GM19035 (cell line): Measurements from ENCODE around the gene CAMTA1.
"Not testable (repeated sequence)": the region's sequence is repeated elsewhere in the genome, so short reads cannot be mapped to it uniquely, and the experiment has no call there.

Experiments used
- ATAC-seq: cut with Tn5 transposase; IDR thresholded peaks from one replicate; pipeline ENCODE4 v1.9.1; 2021; ENCODE audit not compliant: unreplicated experiment

CAMTA1 gene

GRCh38 chr1:7322912-7323311 is 537.7 kb downstream of the CAMTA1 start:
- ATAC-seq, result no peak

GRCh38 chr1:7325254-7325653 is 540.0 kb downstream of the CAMTA1 start:
- ATAC-seq, result no peak

- ATAC-seq, result no peak
Observed at GRCh38 chr1:7326366-7326765, 541.1 kb downstream of the CAMTA1 start.

- no peak for ATAC-seq
Observed at GRCh38 chr1:7327849-7328248, 542.6 kb downstream of the CAMTA1 start.

GRCh38 chr1:7329868-7330615 is 544.8 kb downstream of the CAMTA1 start:
- no peak for ATAC-seq

- ATAC-seq, result not testable (repeated sequence)
Observed at GRCh38 chr1:7330726-7331125, 545.5 kb downstream of the CAMTA1 start.

GRCh38 chr1:7331926-7332535 is 546.8 kb downstream of the CAMTA1 start:
- ATAC-seq, result no peak

- ATAC-seq, result no peak
Observed at GRCh38 chr1:7333094-7333493, 547.8 kb downstream of the CAMTA1 start.

GRCh38 chr1:7333620-7334019 is 548.4 kb downstream of the CAMTA1 start:
- no peak for ATAC-seq

GRCh38 chr1:7334475-7335035 is 549.3 kb downstream of the CAMTA1 start:
- no peak for ATAC-seq

- no peak for ATAC-seq
Observed at GRCh38 chr1:7335224-7335879, 550.1 kb downstream of the CAMTA1 start.

- ATAC-seq, result no peak
Observed at GRCh38 chr1:7338439-7338838, 553.2 kb downstream of the CAMTA1 start.

GRCh38 chr1:7339014-7339413 is 553.8 kb downstream of the CAMTA1 start:
- ATAC-seq, result no peak

- no peak for ATAC-seq
Observed at GRCh38 chr1:7339953-7340352, 554.7 kb downstream of the CAMTA1 start.

- ATAC-seq, result no peak
Observed at GRCh38 chr1:7341145-7341905, 556.1 kb downstream of the CAMTA1 start.

GRCh38 chr1:7343882-7344281 is 558.6 kb downstream of the CAMTA1 start:
- no peak for ATAC-seq

GRCh38 chr1:7344299-7344698 is 559.0 kb downstream of the CAMTA1 start:
- no peak for ATAC-seq

GRCh38 chr1:7345516-7345915 is 560.3 kb downstream of the CAMTA1 start:
- ATAC-seq, result no peak

- ATAC-seq, result no peak
Observed at GRCh38 chr1:7346070-7346596, 560.9 kb downstream of the CAMTA1 start.

- ATAC-seq, result no peak
Observed at GRCh38 chr1:7346600-7347570, 561.6 kb downstream of the CAMTA1 start.
